Endothelial cell of umbilical vein (primary cell): ENCODE results near the gene TLCD4. TPM values are rescaled to one million over a fixed set of nuclear protein-coding genes. Genes with fewer than 3 reads are reported as not detected.

ENCODE experiments used
- BruUV-seq: library from RNA; stranded (reverse); fragments of 400-500 nt; replicated peaks from 2 replicates; lab custom pipeline; 2021; lab: Mats Ljungman, UMichigan
- CTCF ChIA-PET: fragments of 300-600, 350-600 bp; sonication (Branson Sonifier 250); formaldehyde crosslinking; loops from one replicate; lab custom pipeline; 2021; ENCODE audit warnings: antibody characterized with exemption, inconsistent platforms; lab: Charles Lee
- POLR2A ChIA-PET: fragments of 300-600, 350-600 bp; sonication (Branson Sonifier 250); formaldehyde crosslinking; loops from one replicate; lab custom pipeline; 2021; ENCODE audit warnings: antibody characterized with exemption, inconsistent platforms; lab: Charles Lee
- DNase-seq: peaks from one replicate; pipeline ENCODE4 v3.0.0-alpha.2; 2011; ENCODE audit warnings: low read depth, low spot score
- FAIRE-seq: peaks from 2 replicates; lab custom pipeline; 2011; peaks lifted over from hg19 to GRCh38; lab: Jason Lieb, UNC
- H2AFZ ChIP-seq: 2 replicates; pipeline ENCODE4 v1.6.0; 2012; ENCODE audit warnings: low read depth, low read length, control low read depth, inconsistent platforms
- H3K27ac ChIP-seq: 2 replicates; pipeline ENCODE4 v1.5.1; 2011; ENCODE audit warnings: low read depth, mild to moderate bottlenecking, control low read depth, low read length, moderate library complexity; ENCODE audit not compliant: insufficient read depth
- H3K27me3 ChIP-seq, 2 experiments: 2 replicates each; pipeline versions ENCODE4 v1.6.0 to v1.6.1; 2011; ENCODE audit warnings: low read length in 2 of 2, mixed read lengths in 1 of 2; ENCODE audit not compliant: control insufficient read depth in 2 of 2, insufficient read depth in 2 of 2
- H3K36me3 ChIP-seq, 2 experiments: 2 replicates in 1 of 2; 3 replicates in 1 of 2; pipeline ENCODE4 v1.5.1; 2011; ENCODE audit warnings: low read length in 2 of 2, mild to moderate bottlenecking in 1 of 2, moderate library complexity in 1 of 2; ENCODE audit not compliant: control insufficient read depth in 2 of 2, insufficient read depth in 2 of 2; ENCODE audit errors: extremely low read depth in 1 of 2
- H3K4me1 ChIP-seq: 3 replicates; pipeline ENCODE4 v1.5.1; 2011; ENCODE audit warnings: mild to moderate bottlenecking, low read length; ENCODE audit not compliant: control insufficient read depth, insufficient read depth; ENCODE audit errors: extremely low read depth
- H3K4me2 ChIP-seq: 2 replicates; pipeline ENCODE4 v1.6.1; 2011; ENCODE audit warnings: low read length, control low read depth, mixed read lengths; ENCODE audit not compliant: insufficient read depth
- H3K4me3 ChIP-seq, 3 experiments: fragments of 200-600 bp in 1 of 3; sonication (generic), shearing (Covaris generic) in 1 of 3; replicated peaks in 1 of 3; 2 replicates each; pipeline ENCODE4 v1.5.1; 2011 to 2016; ENCODE audit warnings: control low read depth in 3 of 3, low read length in 3 of 3, mild to moderate bottlenecking in 2 of 3, inconsistent platforms in 1 of 3, low read depth in 1 of 3, moderate library complexity in 1 of 3; ENCODE audit not compliant: insufficient read depth in 1 of 3
- H3K79me2 ChIP-seq: 2 replicates; pipeline ENCODE4 v1.6.0; 2012; ENCODE audit warnings: low read length, inconsistent platforms; ENCODE audit not compliant: control insufficient read depth, insufficient read depth
- H3K9ac ChIP-seq: replicated peaks from 2 replicates; pipeline ENCODE3; 2011; ENCODE audit warnings: low read length, control low read depth; ENCODE audit not compliant: insufficient read depth; ENCODE audit errors: extremely low read depth
- H3K9me1 ChIP-seq: replicated peaks from 3 replicates; pipeline ENCODE4 v1.6.0; 2011; ENCODE audit warnings: mild to moderate bottlenecking, low read length; ENCODE audit not compliant: control insufficient read depth, insufficient read depth; ENCODE audit errors: extremely low read depth
- H3K9me3 ChIP-seq: replicated peaks from 2 replicates; pipeline ENCODE4 v1.5.1; 2012; ENCODE audit warnings: low read length, inconsistent platforms; ENCODE audit not compliant: control insufficient read depth, insufficient read depth
- H4K20me1 ChIP-seq: replicated peaks from 2 replicates; pipeline ENCODE3; 2011; ENCODE audit warnings: mild to moderate bottlenecking, low read length; ENCODE audit not compliant: control insufficient read depth, insufficient read depth; ENCODE audit errors: extremely low read depth
- EZH2 ChIP-seq: IDR thresholded peaks from 2 replicates; pipeline ENCODE4 v1.6.1; 2012; ENCODE audit warnings: borderline replicate concordance, low read depth, mild to moderate bottlenecking, moderate library complexity, low read length, inconsistent platforms; ENCODE audit not compliant: severe bottlenecking
- FOS ChIP-seq: IDR thresholded peaks from 2 replicates; pipeline ENCODE4 v1.6.1; 2011; ENCODE audit warnings: mild to moderate bottlenecking, low read length, moderate library complexity, borderline replicate concordance; ENCODE audit not compliant: insufficient read depth
- GATA2 ChIP-seq: IDR thresholded peaks from 2 replicates; pipeline ENCODE4 v1.7.0; 2011; ENCODE audit warnings: low read depth, mild to moderate bottlenecking, moderate library complexity, mixed read lengths, low read length; ENCODE audit not compliant: insufficient read length, insufficient read depth
- JUN ChIP-seq: IDR thresholded peaks from 2 replicates; pipeline ENCODE4 v1.6.1; 2011; ENCODE audit warnings: borderline replicate concordance, low read depth; ENCODE audit not compliant: insufficient read length, insufficient read depth
- MYC ChIP-seq: IDR thresholded peaks from one replicate; pipeline ENCODE4 v1.6.1; 2011; ENCODE audit warnings: mild to moderate bottlenecking, low read depth, low read length
- POLR2A ChIP-seq: IDR thresholded peaks from 2 replicates; pipeline ENCODE4 v1.6.1; 2012; ENCODE audit warnings: low read depth, mild to moderate bottlenecking, control low read depth, low read length
- POLR2AphosphoS5 ChIP-seq: IDR thresholded peaks from 2 replicates; pipeline ENCODE4 v1.6.1; 2012; ENCODE audit warnings: low read depth, mild to moderate bottlenecking, control low read depth, low read length, moderate library complexity; ENCODE audit not compliant: insufficient read depth
- dilution Hi-C: fragments of 300-500 bp; cut with MboI; formaldehyde crosslinking; loops from one replicate; pipeline ENCODE4 v1.15.0; 2019; ENCODE audit warnings: low sequenced_read_pairs; ENCODE audit not compliant: extremely low pct_ligation_motif_present
- intact Hi-C: fragments of 100-400 bp; cut with micrococcal nuclease; formaldehyde crosslinking; loops from one replicate; pipeline ENCODE4 v1.10.0; 2022
- polyA plus RNA-seq, 4 experiments: library from polyadenylated mRNA; depleted of rRNA in 3 of 4; stranded (reverse) in 3 of 4; unstranded in 1 of 4; fragments of >200 nt; gene quantifications; 2 replicates each; pipeline versions ENCODE4 v1.2.1 to v1.2.3, GENCODE V29; 2011 to 2012; ENCODE audit warnings: missing spikeins in 1 of 4
- total RNA-seq: library from RNA; stranded (reverse); gene quantifications from 2 replicates; pipeline ENCODE4 v1.2.3, GENCODE V29; 2021
- TF ChIP-seq, protein P1 (sequence below), 2 donors: IDR thresholded peaks; 1 replicate in 1 of 2; 2 replicates in 1 of 2; pipeline ENCODE4 v1.5.1; 2011; ENCODE audit warnings: low read length in 2 of 2, mild to moderate bottlenecking in 2 of 2, moderate library complexity in 2 of 2, control low read depth in 1 of 2, inconsistent platforms in 1 of 2, low read depth in 1 of 2; ENCODE audit not compliant: insufficient read depth in 1 of 2; ENCODE audit errors: extremely low read depth in 1 of 2
- TF ChIP-seq, protein P2 (sequence below): IDR thresholded peaks from 2 replicates; pipeline ENCODE4 v1.6.1; 2011; ENCODE audit not compliant: insufficient read depth, insufficient read length

TLCD4 gene
- total and polyA plus RNA-seq, 2 donors (not counting 3 experiments of a cell fraction or from before 2014, with no cell fraction given): 0.11 to 0.51 TPM

DNA sequence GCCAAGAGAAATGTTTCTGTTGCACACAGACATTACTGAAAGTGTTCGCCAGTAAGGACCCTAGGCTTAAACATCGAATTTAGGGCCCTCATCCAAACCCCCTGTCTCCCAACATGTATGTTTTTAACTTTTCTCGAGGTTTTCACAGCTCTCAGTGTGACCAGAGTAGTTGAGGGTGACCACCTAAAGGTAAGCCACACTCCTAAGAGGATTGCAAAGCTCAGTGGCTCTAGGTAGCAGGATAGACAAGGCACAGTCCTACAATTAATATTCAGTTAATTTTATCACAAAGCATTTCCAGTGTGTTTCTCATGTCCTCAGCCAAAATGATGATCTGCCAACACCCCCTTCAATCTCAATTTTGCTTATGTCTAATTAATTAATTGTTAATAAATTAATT is 43.7 kb upstream of the TLCD4 start:
- Histone ChIP-seq H3K27me3 (peaks cover 4 to 7% of the 10 kb centered on the region in 2 experiments), H3K9ac (peak overlapping the region; percentile 76), H3K4me1 (peaks cover 7% of the 10 kb centered on the region), H3K4me2 (peak overlapping the region; percentile 94), H3K4me3 (peak overlapping the region; percentile 25 to 75 (median 65)), H3K36me3 (no peaks in the 10 kb centered on the region), H3K9me3 (no peaks in the 10 kb centered on the region), H3K79me2 (no peaks in the 10 kb centered on the region), H4K20me1 (no peaks in the 10 kb centered on the region), H3K27ac (no peak overlapping the region), H3K9me1 (no peaks in the 10 kb centered on the region), H2AFZ (peak overlapping the region; percentile 99)
- FAIRE-seq (no peak), DNase-seq (no peak)
- no TSS peak for BruUV-seq
- POLR2A ChIA-PET: interaction anchor here (1.1 kb wide), 2 partner anchors 11 to 160 kb away, joined by 3 to 4 read pairs; partner anchors contain the start of gene RWDD3
- intact Hi-C loops: loop anchor here (2.0 to 5.0 kb wide), 2 partner anchors 44 to 161 kb away; partner anchors contain the start of genes RWDD3 and TLCD4
- dilution Hi-C loops: no loop called here
- TF ChIP-seq GATA2 (no peak), POLR2AphosphoS5 (no peak), POLR2A (no peak), MYC (no peak), FOS (no peak), EZH2 (no peak), JUN (no peak)
- TF ChIP-seq, protein P1, sequence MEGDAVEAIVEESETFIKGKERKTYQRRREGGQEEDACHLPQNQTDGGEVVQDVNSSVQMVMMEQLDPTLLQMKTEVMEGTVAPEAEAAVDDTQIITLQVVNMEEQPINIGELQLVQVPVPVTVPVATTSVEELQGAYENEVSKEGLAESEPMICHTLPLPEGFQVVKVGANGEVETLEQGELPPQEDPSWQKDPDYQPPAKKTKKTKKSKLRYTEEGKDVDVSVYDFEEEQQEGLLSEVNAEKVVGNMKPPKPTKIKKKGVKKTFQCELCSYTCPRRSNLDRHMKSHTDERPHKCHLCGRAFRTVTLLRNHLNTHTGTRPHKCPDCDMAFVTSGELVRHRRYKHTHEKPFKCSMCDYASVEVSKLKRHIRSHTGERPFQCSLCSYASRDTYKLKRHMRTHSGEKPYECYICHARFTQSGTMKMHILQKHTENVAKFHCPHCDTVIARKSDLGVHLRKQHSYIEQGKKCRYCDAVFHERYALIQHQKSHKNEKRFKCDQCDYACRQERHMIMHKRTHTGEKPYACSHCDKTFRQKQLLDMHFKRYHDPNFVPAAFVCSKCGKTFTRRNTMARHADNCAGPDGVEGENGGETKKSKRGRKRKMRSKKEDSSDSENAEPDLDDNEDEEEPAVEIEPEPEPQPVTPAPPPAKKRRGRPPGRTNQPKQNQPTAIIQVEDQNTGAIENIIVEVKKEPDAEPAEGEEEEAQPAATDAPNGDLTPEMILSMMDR (IDR thresholded peaks at IDR 0.05; ENCODE audit: extremely low read depth in 1 of 2, insufficient read depth in 1 of 2, low read depth in 1 of 2, low read length in 2 of 2): no peak
- TF ChIP-seq, protein P2, sequence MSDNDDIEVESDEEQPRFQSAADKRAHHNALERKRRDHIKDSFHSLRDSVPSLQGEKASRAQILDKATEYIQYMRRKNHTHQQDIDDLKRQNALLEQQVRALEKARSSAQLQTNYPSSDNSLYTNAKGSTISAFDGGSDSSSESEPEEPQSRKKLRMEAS: no peak
- CTCF ChIA-PET: interaction anchor here (0.8 to 2.7 kb wide), 9 partner anchors 9 to 267 kb away, joined by 3 to 37 read pairs (median 6); partner anchors contain the start of genes RWDD3 and TLCD4
